ENCODE results near the gene METTL25B. TPM values are rescaled to one million over a fixed set of nuclear protein-coding genes. Genes with fewer than 3 reads are reported as not detected.

The METTL25B gene
- total and polyA plus RNA-seq, 3 experiments from 2014 or later, result 4.2 to 29.7 (median 29.6) TPM

- peak overlapping the region; percentile 57 for H3K4me3 ChIP-seq (ENCODE audit: low read length)
- Mint-ChIP-seq H3K36me3 (peaks cover 0 to 12% (median 2%) of the 10 kb centered on the region in 3 donors), H3K4me3 (peak overlapping the region; percentile 86 to 95 (median 91)), H3K4me1 (peaks cover 54 to 73% (median 64%) of the 10 kb centered on the region in 3 donors), H3K9me3 (no peaks in the 10 kb centered on the region), H3K27me3 (no peaks in the 10 kb centered on the region), H3K27ac (peak overlapping the region; percentile 89 to 99 (median 96))
- CTCF ChIA-PET, result interaction anchor here (1.4 to 4.0 kb wide), 5 partner anchors 10 to 110 kb away, joined by 4 to 16 read pairs (median 8); partner anchors contain the start of genes ISG20L2, METTL25B, MRPL24 and PRCC
- POLR2A ChIA-PET, result interaction anchor here (1.3 to 2.6 kb wide), 5 partner anchors 9 to 45 kb away, joined by 4 to 42 read pairs (median 16); partner anchors contain the start of genes CRABP2, ISG20L2, METTL25B and MRPL24
- peak overlapping the region; percentile 77 for H3K27ac ChIP-seq (ENCODE audit: low read depth, low read length)
- DNase-seq, result peak in 3 of 5 donors; percentile 30 to 70 (median 40)
- no peaks in the 10 kb centered on the region for H3K27me3 ChIP-seq (ENCODE audit: insufficient read depth, low read length, poor library complexity, severe bottlenecking)
- no peaks in the 10 kb centered on the region for H3K36me3 ChIP-seq (ENCODE audit: insufficient read depth, low read length)
- H3K9me3 ChIP-seq (ENCODE audit: low read length), result no peaks in the 10 kb centered on the region
- peaks cover 53% of the 10 kb centered on the region for H3K4me1 ChIP-seq (ENCODE audit: insufficient read depth, low read length)
These were observed 22.6 kb downstream of the METTL25B start for GRCh38 chr1:156750711-156751450.

GRCh38 chr1:156751451-156751756 is 23.1 kb downstream of the METTL25B start, which contains the start of gene HDGF:
Gene HDGF, minus strand, starts transcription at chr1:156751675. Its CDS starts 246 bp downstream, at chr1:156751429.
- H3K27me3 Mint-ChIP-seq, result no peaks in the 10 kb centered on the region
- peaks cover 48 to 68% (median 59%) of the 10 kb centered on the region in 3 donors for H3K4me1 Mint-ChIP-seq
- ChIA-PET CTCF (interaction anchor here (0.7 to 4.0 kb wide), 8 partner anchors 10 to 110 kb away, joined by 3 to 16 read pairs (median 6); partner anchors contain the start of genes ISG20L2, METTL25B, MRPL24 and PRCC), POLR2A (interaction anchor here (1.3 to 2.6 kb wide), 5 partner anchors 10 to 46 kb away, joined by 4 to 42 read pairs (median 16); partner anchors contain the start of genes CRABP2, ISG20L2, METTL25B and MRPL24)
- peaks cover 48% of the 10 kb centered on the region for H3K4me1 ChIP-seq (ENCODE audit: insufficient read depth, low read length)
- peaks cover 0 to 11% (median 0%) of the 10 kb centered on the region in 3 donors for H3K36me3 Mint-ChIP-seq
- peak within 1 kb of the TSS; percentile 85 for H3K27ac ChIP-seq (ENCODE audit: low read depth, low read length)
- H3K27me3 ChIP-seq (ENCODE audit: insufficient read depth, low read length, poor library complexity, severe bottlenecking), result no peaks in the 10 kb centered on the region
- H3K4me3 Mint-ChIP-seq, result peak within 1 kb of the TSS; percentile 86 to 97 (median 92)
- H3K9me3 ChIP-seq (ENCODE audit: low read length), result no peaks in the 10 kb centered on the region
- H3K27ac Mint-ChIP-seq, result peak within 1 kb of the TSS; percentile 89 to 99 (median 96)
- peak within 1 kb of the TSS; percentile 92 for H3K4me3 ChIP-seq (ENCODE audit: low read length)
- no peaks in the 10 kb centered on the region for H3K36me3 ChIP-seq (ENCODE audit: insufficient read depth, low read length)
- no peaks in the 10 kb centered on the region for H3K9me3 Mint-ChIP-seq
- DNase-seq, result no peak

- Histone ChIP-seq H3K9me3 (ENCODE audit: low read length) (no peaks in the 10 kb centered on the region), H3K27ac (ENCODE audit: low read depth, low read length) (peak overlapping the region; percentile 85), H3K36me3 (ENCODE audit: insufficient read depth, low read length) (no peaks in the 10 kb centered on the region), H3K4me1 (ENCODE audit: insufficient read depth, low read length) (peaks cover 43% of the 10 kb centered on the region), H3K27me3 (ENCODE audit: insufficient read depth, low read length, poor library complexity, severe bottlenecking) (no peaks in the 10 kb centered on the region), H3K4me3 (ENCODE audit: low read length) (peak overlapping the region; percentile 92)
- Mint-ChIP-seq H3K27ac (peak overlapping the region; percentile 87 to 97 (median 93)), H3K9me3 (no peaks in the 10 kb centered on the region), H3K4me3 (peak overlapping the region; percentile 86 to 97 (median 92)), H3K4me1 (peaks cover 45 to 63% (median 55%) of the 10 kb centered on the region in 3 donors), H3K27me3 (no peaks in the 10 kb centered on the region), H3K36me3 (peaks cover 0 to 11% (median 0%) of the 10 kb centered on the region in 3 donors)
- peak; percentile 91 to 97 (median 96) for DNase-seq
- CTCF ChIA-PET, result interaction anchor here (0.7 to 4.0 kb wide), 9 partner anchors 11 to 109 kb away, joined by 3 to 16 read pairs (median 4); partner anchors contain the start of genes ISG20L2, METTL25B, MRPL24 and PRCC
- POLR2A ChIA-PET, result interaction anchor here (1.3 to 2.6 kb wide), 5 partner anchors 10 to 46 kb away, joined by 4 to 42 read pairs (median 16); partner anchors contain the start of genes CRABP2, ISG20L2, METTL25B and MRPL24
These were observed 23.6 kb downstream of the METTL25B start for GRCh38 chr1:156751757-156752481.

GRCh38 chr1:156752843-156753482 is 24.7 kb downstream of the METTL25B start:
- POLR2A ChIA-PET, result interaction anchor here (1.9 to 2.6 kb wide), 2 partner anchors 11 to 14 kb away, joined by 16 to 42 read pairs; partner anchors contain the start of genes MRPL24 and PRCC
- Histone ChIP-seq H3K4me3 (ENCODE audit: low read length) (no peak overlapping the region), H3K4me1 (ENCODE audit: insufficient read depth, low read length) (peaks cover 34% of the 10 kb centered on the region), H3K27ac (ENCODE audit: low read depth, low read length) (peak overlapping the region; percentile 85), H3K36me3 (ENCODE audit: insufficient read depth, low read length) (no peaks in the 10 kb centered on the region), H3K27me3 (ENCODE audit: insufficient read depth, low read length, poor library complexity, severe bottlenecking) (no peaks in the 10 kb centered on the region), H3K9me3 (ENCODE audit: low read length) (no peaks in the 10 kb centered on the region)
- CTCF ChIA-PET, result interaction anchor here (1.0 to 4.0 kb wide), 5 partner anchors 11 to 63 kb away, joined by 3 to 16 read pairs (median 8); partner anchors contain the start of genes ISG20L2, METTL25B and MRPL24
- no peak for DNase-seq
- peaks cover 37 to 53% (median 46%) of the 10 kb centered on the region in 3 donors for H3K4me1 Mint-ChIP-seq
- H3K27ac Mint-ChIP-seq, result peak overlapping the region; percentile 15 to 97 (median 90)
- H3K27me3 Mint-ChIP-seq, result no peaks in the 10 kb centered on the region
- H3K4me3 Mint-ChIP-seq, result peak overlapping the region; percentile 86 to 97 (median 92)
- H3K9me3 Mint-ChIP-seq, result no peaks in the 10 kb centered on the region
- H3K36me3 Mint-ChIP-seq, result peaks cover 0 to 11% (median 0%) of the 10 kb centered on the region in 3 donors

GRCh38 chr1:156754219-156754618 is 25.9 kb downstream of the METTL25B start:
- Mint-ChIP-seq H3K27ac (peak overlapping the region in 1 of 8 donors; percentile 92), H3K9me3 (no peaks in the 10 kb centered on the region), H3K27me3 (no peaks in the 10 kb centered on the region), H3K4me1 (peaks cover 27 to 40% (median 34%) of the 10 kb centered on the region in 3 donors), H3K36me3 (peaks cover 0 to 11% (median 0%) of the 10 kb centered on the region in 3 donors), H3K4me3 (peak overlapping the region in 2 of 7 donors; percentile 48 to 70)
- ChIA-PET POLR2A (no interaction called here), CTCF (interaction anchor here (1.0 kb wide), 1 partner anchor 28 kb away, joined by 3 read pairs; no protein-coding TSS in a partner anchor)
- H3K27ac ChIP-seq (ENCODE audit: low read depth, low read length), result no peak overlapping the region
- H3K4me1 ChIP-seq (ENCODE audit: insufficient read depth, low read length), result peaks cover 22% of the 10 kb centered on the region
- H3K36me3 ChIP-seq (ENCODE audit: insufficient read depth, low read length), result no peaks in the 10 kb centered on the region
- no peaks in the 10 kb centered on the region for H3K9me3 ChIP-seq (ENCODE audit: low read length)
- H3K4me3 ChIP-seq (ENCODE audit: low read length), result no peak overlapping the region
- no peaks in the 10 kb centered on the region for H3K27me3 ChIP-seq (ENCODE audit: insufficient read depth, low read length, poor library complexity, severe bottlenecking)
- DNase-seq, result no peak

- Mint-ChIP-seq H3K27ac (peak overlapping the region in 1 of 8 donors; percentile 19), H3K27me3 (no peaks in the 10 kb centered on the region), H3K4me1 (peaks cover 14 to 27% (median 21%) of the 10 kb centered on the region in 3 donors), H3K4me3 (no peak overlapping the region), H3K9me3 (no peaks in the 10 kb centered on the region), H3K36me3 (peaks cover 0 to 6% (median 0%) of the 10 kb centered on the region in 3 donors)
- Histone ChIP-seq H3K27me3 (ENCODE audit: insufficient read depth, low read length, poor library complexity, severe bottlenecking) (no peaks in the 10 kb centered on the region), H3K4me3 (ENCODE audit: low read length) (no peak overlapping the region), H3K27ac (ENCODE audit: low read depth, low read length) (peak overlapping the region; percentile 35), H3K4me1 (ENCODE audit: insufficient read depth, low read length) (peaks cover 10% of the 10 kb centered on the region), H3K36me3 (ENCODE audit: insufficient read depth, low read length) (no peaks in the 10 kb centered on the region), H3K9me3 (ENCODE audit: low read length) (no peaks in the 10 kb centered on the region)
- ChIA-PET POLR2A (no interaction called here), CTCF (interaction anchor here (1.7 to 2.0 kb wide), 2 partner anchors 29 to 105 kb away, joined by 7 to 8 read pairs; partner anchors contain the start of gene NTRK1)
- DNase-seq, result no peak
These were observed 27.3 kb downstream of the METTL25B start for GRCh38 chr1:156755527-156755950.

- Mint-ChIP-seq H3K4me3 (no peak overlapping the region), H3K27me3 (no peaks in the 10 kb centered on the region), H3K9me3 (no peaks in the 10 kb centered on the region), H3K4me1 (peaks cover 12 to 26% (median 17%) of the 10 kb centered on the region in 3 donors), H3K36me3 (peaks cover 0 to 4% (median 0%) of the 10 kb centered on the region in 3 donors), H3K27ac (no peak overlapping the region)
- DNase-seq, result no peak
- no peaks in the 10 kb centered on the region for H3K36me3 ChIP-seq (ENCODE audit: insufficient read depth, low read length)
- peaks cover 10% of the 10 kb centered on the region for H3K4me1 ChIP-seq (ENCODE audit: insufficient read depth, low read length)
- ChIA-PET CTCF (interaction anchor here (1.0 to 2.0 kb wide), 4 partner anchors 8 to 104 kb away, joined by 3 to 8 read pairs (median 6); partner anchors contain the start of genes NTRK1 and PRCC), POLR2A (interaction anchor here (0.7 kb wide), 1 partner anchor 23 kb away, joined by 10 read pairs; no protein-coding TSS in a partner anchor)
- no peak overlapping the region for H3K4me3 ChIP-seq (ENCODE audit: low read length)
- H3K27ac ChIP-seq (ENCODE audit: low read depth, low read length), result no peak overlapping the region
- no peaks in the 10 kb centered on the region for H3K9me3 ChIP-seq (ENCODE audit: low read length)
- no peaks in the 10 kb centered on the region for H3K27me3 ChIP-seq (ENCODE audit: insufficient read depth, low read length, poor library complexity, severe bottlenecking)
These were observed 28.1 kb downstream of the METTL25B start for GRCh38 chr1:156756355-156756754.

All from CD8-positive, alpha-beta memory T cell (primary cell).